ENCODE measurements around the gene LDAH. TPM values are rescaled to one million over a fixed set of nuclear protein-coding genes. Genes with fewer than 3 reads are reported as not detected.
"Not testable (repeated sequence)": the region's sequence is repeated elsewhere in the genome, so short reads cannot be mapped to it uniquely, and the experiment has no call there.

The LDAH gene
- total and polyA plus RNA-seq, 2 experiments from 2014 or later = 13.2 to 27.6 TPM

GRCh38 chr2:20803226-20803682 is 19.6 kb downstream of the LDAH start:
- TF ChIP-seq EZH2 (IDR thresholded peaks at IDR 0.05; ENCODE audit: insufficient read depth, poor library complexity, severe bottlenecking) = no peak
- TF ChIP-seq EZH2phosphoT487 (IDR thresholded peaks at IDR 0.05; ENCODE audit: insufficient read depth, low read depth) = no peak
- no peaks in the 10 kb centered on the region for H4K20me1 ChIP-seq (ENCODE audit: insufficient read depth)
- peaks cover 5% of the 10 kb centered on the region; the same call in 1 of the 2 replicates for H3K79me2 ChIP-seq (ENCODE audit: insufficient read depth)
- H3K9ac ChIP-seq = no peak overlapping the region
- no peak overlapping the region for H2AFZ ChIP-seq
- in situ Hi-C loops (cut with MboI) = no loop called here
- H3K27me3 ChIP-seq (replicated peaks; ENCODE audit: insufficient read depth) = no peaks in the 10 kb centered on the region
- H3K4me2 ChIP-seq (ENCODE audit: unreplicated experiment) = no peak overlapping the region
- H3K4me3 ChIP-seq = no peak overlapping the region
- no peaks in the 10 kb centered on the region for H3F3A ChIP-seq (ENCODE audit: insufficient read depth)
- no peak for DNase-seq
- no peaks in the 10 kb centered on the region for H3K9me3 ChIP-seq (ENCODE audit: low read depth)
- 72 to 73% methylated on average over 4 of the region's 4 CpGs for WGBS, 2 experiments (ENCODE audit: low coverage in 1 of 2, low lambda C conversion rate in 2 of 2, missing lambda C conversion rate in 2 of 2)
- H3K9me2 ChIP-seq (ENCODE audit: insufficient read depth) = no peaks in the 10 kb centered on the region
- H3K36me3 ChIP-seq (ENCODE audit: low read depth) = no peaks in the 10 kb centered on the region
- H3K27ac ChIP-seq = no peak overlapping the region
- H3K4me1 ChIP-seq (ENCODE audit: insufficient read depth) = no peaks in the 10 kb centered on the region

- Histone ChIP-seq H3K9me3 (ENCODE audit: low read depth) (no peaks in the 10 kb centered on the region), H3K9ac (no peak overlapping the region), H3F3A (ENCODE audit: insufficient read depth) (no peaks in the 10 kb centered on the region), H3K4me1 (ENCODE audit: insufficient read depth) (no peaks in the 10 kb centered on the region; the same call in 1 of the 2 replicates), H3K36me3 (ENCODE audit: low read depth) (0 out of 2 replicates have a peak, but pooled peaks cover 6% of the 10 kb centered on the region), H3K27me3 (replicated peaks; ENCODE audit: insufficient read depth) (no peaks in the 10 kb centered on the region), H3K4me3 (no peak overlapping the region), H3K79me2 (ENCODE audit: insufficient read depth) (peaks cover 19% of the 10 kb centered on the region; the same call in 1 of the 2 replicates), H3K4me2 (ENCODE audit: unreplicated experiment) (no peak overlapping the region), H2AFZ (no peak overlapping the region), H3K9me2 (ENCODE audit: insufficient read depth) (no peaks in the 10 kb centered on the region), H4K20me1 (ENCODE audit: insufficient read depth) (no peaks in the 10 kb centered on the region), H3K27ac (no peak overlapping the region)
- no peak for DNase-seq
- in situ Hi-C loops (cut with MboI) = no loop called here
- TF ChIP-seq EZH2 (IDR thresholded peaks at IDR 0.05; ENCODE audit: insufficient read depth, poor library complexity, severe bottlenecking) (no peak), EZH2phosphoT487 (IDR thresholded peaks at IDR 0.05; ENCODE audit: insufficient read depth, low read depth) (no peak)
- WGBS, 2 experiments (ENCODE audit: low coverage in 1 of 2, low lambda C conversion rate in 2 of 2, missing lambda C conversion rate in 2 of 2) = 96 to 98% methylated on average over 3 of the region's 3 CpGs
These were observed 25.8 kb downstream of the LDAH start for GRCh38 chr2:20797096-20797495.

- Histone ChIP-seq H3K36me3 (ENCODE audit: low read depth) (0 out of 2 replicates have a peak, but pooled peaks cover 6% of the 10 kb centered on the region), H3K27me3 (replicated peaks; ENCODE audit: insufficient read depth) (no peaks in the 10 kb centered on the region), H3K9me2 (ENCODE audit: insufficient read depth) (no peaks in the 10 kb centered on the region), H3K4me1 (ENCODE audit: insufficient read depth) (no peaks in the 10 kb centered on the region; the same call in 1 of the 2 replicates), H4K20me1 (ENCODE audit: insufficient read depth) (no peaks in the 10 kb centered on the region), H3K4me2 (ENCODE audit: unreplicated experiment) (no peak overlapping the region), H3K4me3 (no peak overlapping the region), H3K9ac (no peak overlapping the region), H3K9me3 (ENCODE audit: low read depth) (no peaks in the 10 kb centered on the region), H3K27ac (no peak overlapping the region), H3F3A (ENCODE audit: insufficient read depth) (no peaks in the 10 kb centered on the region), H3K79me2 (ENCODE audit: insufficient read depth) (peaks cover 19% of the 10 kb centered on the region; the same call in 1 of the 2 replicates), H2AFZ (no peak overlapping the region)
- no peak for DNase-seq
- TF ChIP-seq EZH2 (IDR thresholded peaks at IDR 0.05; ENCODE audit: insufficient read depth, poor library complexity, severe bottlenecking) (no peak), EZH2phosphoT487 (IDR thresholded peaks at IDR 0.05; ENCODE audit: insufficient read depth, low read depth) (no peak)
- WGBS, 2 experiments (ENCODE audit: low coverage in 1 of 2, low lambda C conversion rate in 2 of 2, missing lambda C conversion rate in 2 of 2) = 92 to 97% methylated on average over 1 of the region's 1 CpG
- in situ Hi-C loops (cut with MboI) = no loop called here
These were observed 26.5 kb downstream of the LDAH start for GRCh38 chr2:20796374-20796791.

- 93 to 98% methylated on average over 3 of the region's 3 CpGs for WGBS, 2 experiments (ENCODE audit: low coverage in 1 of 2, low lambda C conversion rate in 2 of 2, missing lambda C conversion rate in 2 of 2)
- DNase-seq; in situ Hi-C loops (cut with MboI); H3K27ac ChIP-seq; H3K9me2 ChIP-seq (ENCODE audit: insufficient read depth); H3K27me3 ChIP-seq (replicated peaks; ENCODE audit: insufficient read depth); H3K9me3 ChIP-seq (ENCODE audit: low read depth); H2AFZ ChIP-seq; H3K4me2 ChIP-seq (ENCODE audit: unreplicated experiment); H3K9ac ChIP-seq; H3K36me3 ChIP-seq (ENCODE audit: low read depth); H4K20me1 ChIP-seq (ENCODE audit: insufficient read depth); H3K4me1 ChIP-seq (ENCODE audit: insufficient read depth); H3K4me3 ChIP-seq; H3F3A ChIP-seq (ENCODE audit: insufficient read depth): not testable (repeated sequence)
- H3K79me2 ChIP-seq (ENCODE audit: insufficient read depth) = peaks cover 19% of the 10 kb centered on the region; the same call in 1 of the 2 replicates
These were observed 29.0 kb downstream of the LDAH start for GRCh38 chr2:20793944-20794343.

Measured in GM23248 (cell line).